Activated T-helper 1 cell treated with Interleukin-2 at 50 U/mL for 16 hours (primary cell): ENCODE data around the gene CA9.
A peak's percentile ranks its signal among the peaks of the same experiment; 100 is the strongest.

Experiments used
- DNase-seq: peaks from one replicate; pipeline ENCODE4 v3.0.0-alpha.2; 2020; ENCODE audit warnings: low read depth

Gene CA9

GRCh38 chr9:35717132-35717870 lies 43.6 kb downstream of the CA9 start:
- no peak for DNase-seq

GRCh38 chr9:35718721-35719511 lies 45.2 kb downstream of the CA9 start:
- no peak for DNase-seq

- DNase-seq, result no peak
These were observed 45.8 kb downstream of the CA9 start for GRCh38 chr9:35719546-35719945.

GRCh38 chr9:35723426-35723825 lies 49.7 kb downstream of the CA9 start:
- no peak for DNase-seq

GRCh38 chr9:35723908-35724307 lies 50.2 kb downstream of the CA9 start:
- DNase-seq, result no peak

GRCh38 chr9:35725362-35725761 lies 51.6 kb downstream of the CA9 start:
- no peak for DNase-seq

- no peak for DNase-seq
These were observed 53.2 kb downstream of the CA9 start for GRCh38 chr9:35726931-35727330.

GRCh38 chr9:35727676-35728040 lies 53.9 kb downstream of the CA9 start:
- no peak for DNase-seq

- peak; percentile 10 for DNase-seq
These were observed 54.6 kb downstream of the CA9 start for GRCh38 chr9:35728041-35728971.

GRCh38 chr9:35729101-35729500 lies 55.4 kb downstream of the CA9 start:
- no peak for DNase-seq

GRCh38 chr9:35729700-35730485 lies 56.2 kb downstream of the CA9 start:
- no peak for DNase-seq

GRCh38 chr9:35730486-35730854 lies 56.7 kb downstream of the CA9 start:
- no peak for DNase-seq
